HG03571 (cell line): Measurements from ENCODE around the gene PSMA6.
"Not testable (repeated sequence)": the region's sequence is repeated elsewhere in the genome, so short reads cannot be mapped to it uniquely, and the experiment has no call there.

Experiments used
- ATAC-seq: cut with Tn5 transposase; IDR thresholded peaks from one replicate; pipeline ENCODE4 v1.9.1; 2021; ENCODE audit not compliant: unreplicated experiment

Gene PSMA6

DNA sequence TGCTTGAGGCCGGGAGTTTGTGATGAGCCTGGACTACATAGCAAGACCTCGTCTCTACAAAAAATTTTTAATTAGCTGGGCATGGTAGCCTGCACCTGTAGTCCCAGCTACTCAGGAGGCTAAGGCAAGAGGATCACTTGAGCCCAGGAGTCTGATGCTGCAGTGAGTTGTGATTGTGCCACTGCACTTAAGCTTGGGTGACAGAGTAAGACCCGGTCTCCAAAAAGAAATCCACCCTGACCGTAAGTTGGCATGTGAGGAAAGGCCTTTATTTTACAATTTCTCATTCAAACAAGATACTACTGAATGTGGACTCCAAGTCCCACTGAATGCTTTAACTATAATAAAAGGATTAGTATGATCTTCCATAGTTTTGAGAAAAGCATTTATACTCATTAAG lies 27.3 kb downstream of the PSMA6 start:
- no peak for ATAC-seq

- no peak for ATAC-seq
Measured at GRCh38 chr14:35320472-35320871, 28.3 kb downstream of the PSMA6 start.

DNA sequence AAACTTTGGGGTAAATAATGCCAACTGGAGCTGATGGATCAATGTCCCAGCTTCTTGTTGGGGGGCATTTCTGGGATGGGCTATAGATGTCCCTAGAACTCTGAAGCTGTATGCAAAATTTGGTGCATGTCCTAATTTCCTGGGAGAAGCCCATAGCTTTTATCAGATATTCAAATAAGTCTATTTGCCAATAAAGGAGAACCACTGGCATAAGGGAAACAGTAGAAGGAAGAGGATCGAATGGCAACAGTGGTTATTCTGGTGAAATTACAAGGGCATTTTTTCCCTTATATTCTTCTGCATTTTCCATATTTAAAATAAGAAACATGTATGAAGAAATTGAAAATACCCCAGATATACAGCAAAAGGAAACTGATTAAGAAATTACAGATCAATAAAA lies 34.2 kb downstream of the PSMA6 start:
- no peak for ATAC-seq

DNA sequence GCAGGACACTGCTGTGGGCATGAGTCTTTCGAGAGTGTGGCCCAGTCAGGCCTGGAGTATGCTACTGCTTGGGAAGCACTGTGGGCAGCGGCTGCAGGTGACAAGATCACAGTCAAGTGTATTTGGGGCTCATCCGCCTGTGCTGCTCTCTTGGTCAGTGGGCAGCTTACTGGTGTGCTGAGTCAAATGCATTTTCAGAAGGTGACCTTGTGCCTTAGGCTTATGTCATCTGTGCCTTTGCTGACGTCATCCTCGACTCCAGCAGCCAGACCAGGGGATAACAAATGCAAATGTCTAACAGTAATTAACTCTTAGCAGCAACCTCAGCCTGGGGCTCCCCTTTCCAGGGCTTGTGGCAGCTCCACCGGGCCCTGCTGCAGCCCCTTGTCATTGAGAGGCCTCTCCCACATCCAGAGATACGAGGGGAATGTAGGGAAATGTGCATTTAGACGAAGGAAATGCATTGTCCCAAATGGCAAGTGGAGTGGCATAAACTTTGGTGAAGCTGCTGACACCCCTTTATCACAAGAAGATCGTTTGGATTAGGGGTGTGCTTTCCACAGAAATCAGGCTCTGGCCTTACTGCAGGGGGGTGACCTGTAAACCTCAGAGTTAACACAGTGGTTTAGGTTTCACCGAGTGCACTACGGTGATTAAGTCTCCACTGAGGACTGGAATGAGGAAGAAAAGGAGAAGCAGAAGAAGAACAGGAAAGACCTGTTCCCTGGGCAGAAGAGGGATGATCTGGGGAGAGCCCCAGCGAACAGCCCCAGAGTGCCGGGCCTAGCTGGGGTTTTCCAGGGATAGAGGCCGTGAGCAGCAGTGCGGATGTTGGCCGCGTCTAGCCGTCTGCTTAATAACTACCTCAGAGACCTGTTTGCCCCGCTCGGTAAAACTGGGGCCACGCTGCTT lies 39.7 kb downstream of the PSMA6 start:
- ATAC-seq = no peak

- ATAC-seq = no peak
Measured at GRCh38 chr14:35332517-35333263, 40.5 kb downstream of the PSMA6 start.

GRCh38 chr14:35333264-35333730 lies 41.1 kb downstream of the PSMA6 start:
- ATAC-seq = no peak

- ATAC-seq = no peak
Measured at GRCh38 chr14:35333797-35334743, 41.9 kb downstream of the PSMA6 start.

- ATAC-seq = no peak
Measured at GRCh38 chr14:35335388-35336092, 43.4 kb downstream of the PSMA6 start.

GRCh38 chr14:35336171-35336493 lies 44.0 kb downstream of the PSMA6 start:
- ATAC-seq = not testable (repeated sequence)

DNA sequence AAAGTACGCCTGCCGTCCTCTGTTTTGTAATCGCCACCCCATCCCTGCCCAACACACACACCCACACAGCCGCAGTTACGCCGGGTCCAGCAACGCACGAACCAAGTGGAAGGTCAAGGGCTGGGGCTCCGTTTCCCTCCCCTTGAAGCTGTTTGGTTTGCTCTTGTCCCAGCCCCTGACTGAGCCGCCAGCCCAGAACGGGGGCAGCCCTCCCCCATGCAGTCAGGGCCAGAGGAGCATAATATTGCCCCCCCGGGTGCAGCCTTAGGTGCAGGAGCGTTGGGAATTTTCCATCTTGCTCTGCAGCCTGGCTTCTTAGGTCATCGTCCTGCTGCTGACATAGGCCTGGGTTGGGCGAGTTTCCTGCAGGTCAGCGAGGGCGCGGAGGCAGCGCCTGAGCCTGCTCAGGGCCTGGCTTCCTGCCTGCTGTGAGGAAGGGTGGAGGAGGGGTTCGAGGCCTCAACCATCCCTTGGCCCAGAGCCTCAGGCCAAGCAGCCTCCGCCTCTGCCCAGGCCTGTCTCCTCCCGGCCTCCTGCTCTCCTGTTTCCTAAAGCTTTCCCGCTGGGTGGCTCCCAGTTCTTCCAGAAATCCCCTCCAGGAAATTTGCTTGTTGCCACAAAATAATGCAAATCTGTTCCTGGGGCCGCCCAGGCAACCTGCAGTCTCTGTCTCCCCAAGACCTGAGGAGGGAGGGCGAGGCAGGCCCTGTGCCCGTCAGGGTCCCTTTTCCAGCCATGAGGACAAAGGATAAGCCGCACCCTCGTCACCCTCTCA lies 44.5 kb downstream of the PSMA6 start:
- ATAC-seq = no peak

DNA sequence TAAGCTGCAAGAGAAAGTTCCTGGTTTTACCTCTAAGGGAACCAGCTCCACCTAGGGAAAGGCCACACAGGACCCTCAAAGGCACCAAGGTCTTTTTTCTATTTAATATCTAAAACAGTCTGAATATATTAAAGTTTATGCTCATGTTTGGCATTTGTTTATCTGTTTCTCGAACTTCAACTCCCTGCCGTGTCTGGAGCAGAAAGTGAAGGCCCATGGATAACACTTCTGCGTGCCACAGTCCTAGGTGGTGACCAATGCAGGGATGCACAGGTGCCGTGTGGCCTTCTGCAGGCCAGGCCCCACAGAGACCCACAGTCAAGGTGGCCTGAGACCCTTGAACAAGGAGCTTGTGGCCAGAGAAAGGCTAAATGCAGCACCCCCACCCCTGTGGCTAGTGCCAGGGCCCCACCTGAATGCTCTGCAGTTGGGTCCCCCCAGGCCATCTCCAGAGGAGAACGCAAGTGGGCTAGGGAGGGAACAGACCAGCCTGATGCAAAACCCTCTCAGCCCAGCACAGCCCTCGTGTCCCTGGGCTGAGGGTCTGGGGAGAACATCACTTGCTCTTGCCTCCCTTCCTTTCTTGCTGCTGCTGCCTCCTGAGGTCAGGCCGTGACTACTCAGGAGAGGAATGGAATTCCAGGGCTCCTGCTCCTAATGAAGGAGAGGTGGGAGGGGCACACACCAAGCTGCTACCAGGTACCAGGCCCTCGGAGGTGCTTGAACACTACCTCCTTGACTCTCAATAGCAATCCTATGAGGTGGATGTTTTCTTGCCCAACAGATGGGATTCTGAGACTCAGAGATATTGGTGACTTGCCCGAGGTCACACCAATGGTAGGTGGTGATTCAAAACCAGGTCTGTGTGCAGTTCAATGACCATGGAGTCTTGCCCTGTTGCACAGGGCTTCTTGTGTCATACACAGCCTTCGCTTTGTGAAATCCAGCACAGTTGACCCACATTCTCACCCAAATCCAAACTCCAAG lies 45.4 kb downstream of the PSMA6 start:
- ATAC-seq = no peak

GRCh38 chr14:35338731-35339405 lies 46.7 kb downstream of the PSMA6 start:
- no peak for ATAC-seq

- ATAC-seq = peak; percentile 85
Measured at GRCh38 chr14:35339761-35340406, 47.7 kb downstream of the PSMA6 start.

- no peak for ATAC-seq
Measured at GRCh38 chr14:35340616-35341453, 48.7 kb downstream of the PSMA6 start.

DNA sequence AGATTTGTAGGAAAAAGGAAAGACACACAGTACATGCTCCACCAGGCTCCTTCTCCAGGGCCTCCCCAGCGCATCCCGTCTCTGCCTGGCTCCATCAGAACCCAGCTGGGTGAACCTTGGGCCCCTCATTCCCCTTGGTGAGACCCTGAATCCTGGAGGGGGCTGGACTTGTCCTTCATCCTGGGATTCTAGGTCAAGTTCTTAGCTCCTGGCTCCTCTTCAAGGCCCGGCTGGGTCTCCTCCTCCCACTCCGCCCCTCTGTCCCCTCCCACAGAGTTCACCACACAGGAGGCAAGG lies 49.2 kb downstream of the PSMA6 start:
- ATAC-seq = no peak

DNA sequence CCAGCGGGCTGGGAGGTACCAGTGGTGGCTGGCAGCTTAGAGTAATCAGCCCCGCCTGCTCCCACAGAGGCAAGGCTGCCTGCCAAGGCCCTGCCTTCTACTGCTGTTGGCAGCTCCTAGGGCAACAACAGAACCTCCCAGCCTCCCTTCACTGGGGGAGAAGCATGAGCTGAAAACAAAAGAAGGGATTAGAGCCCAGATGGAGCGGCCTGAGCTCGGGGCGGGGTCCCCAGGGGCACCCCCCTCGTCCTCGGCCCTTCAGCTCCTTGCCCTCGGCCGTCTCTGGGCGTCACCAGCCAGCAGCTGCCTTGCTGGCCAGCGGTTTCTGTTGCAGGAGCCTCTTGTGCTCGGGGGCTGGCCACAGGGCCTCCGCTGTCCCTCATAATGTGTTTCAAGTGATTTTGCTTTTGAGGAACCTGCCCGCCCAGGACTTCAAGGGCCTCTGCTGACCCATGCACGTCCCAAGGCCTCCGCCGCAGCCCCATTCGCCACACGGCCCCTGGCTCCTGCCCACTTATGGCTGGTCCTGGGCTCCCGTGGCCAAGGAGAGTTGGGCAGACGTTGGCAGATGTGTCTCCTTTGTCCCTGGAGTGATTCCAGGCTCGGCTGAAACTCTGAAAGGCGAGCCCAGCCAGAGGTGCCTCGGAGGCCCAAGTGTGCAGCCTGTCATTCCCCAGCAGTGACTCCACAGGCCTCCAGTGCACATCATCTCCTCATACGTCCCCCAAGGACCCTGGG lies 49.7 kb downstream of the PSMA6 start:
- ATAC-seq = no peak
